HG03045 (cell line): ENCODE measurements around the gene IL5RA.

ENCODE experiments used
- ATAC-seq: cut with Tn5 transposase; IDR thresholded peaks from one replicate; pipeline ENCODE4 v1.9.1; 2021; ENCODE audit warnings: mild to moderate bottlenecking, moderate library complexity; ENCODE audit not compliant: unreplicated experiment

Gene IL5RA

DNA sequence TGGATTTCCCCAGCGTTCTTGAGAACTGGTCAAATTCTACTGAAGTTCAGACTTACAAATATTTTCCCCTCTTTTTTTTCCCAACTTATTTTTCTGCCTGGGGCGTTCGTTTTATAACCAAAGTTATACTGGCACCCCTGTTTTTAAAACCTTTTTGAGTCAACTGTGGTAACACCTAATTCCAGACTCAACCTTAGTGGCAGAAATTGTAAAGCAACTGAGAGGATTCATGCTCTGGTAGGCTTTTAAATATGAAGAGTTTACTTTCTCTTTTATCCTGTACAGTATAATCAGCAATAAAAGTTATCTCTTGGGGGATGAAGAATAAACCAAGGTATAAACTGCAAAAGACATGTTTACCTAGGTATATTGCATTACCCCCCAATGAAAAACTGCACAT lies 2.3 kb downstream of the IL5RA start:
- no peak for ATAC-seq

- ATAC-seq: no peak
Observed at GRCh38 chr3:3107181-3107580, 3.0 kb downstream of the IL5RA start.

- no peak for ATAC-seq
Observed at GRCh38 chr3:3105815-3106214, 4.4 kb downstream of the IL5RA start.

GRCh38 chr3:3105246-3105645 lies 4.9 kb downstream of the IL5RA start:
- ATAC-seq: no peak

DNA sequence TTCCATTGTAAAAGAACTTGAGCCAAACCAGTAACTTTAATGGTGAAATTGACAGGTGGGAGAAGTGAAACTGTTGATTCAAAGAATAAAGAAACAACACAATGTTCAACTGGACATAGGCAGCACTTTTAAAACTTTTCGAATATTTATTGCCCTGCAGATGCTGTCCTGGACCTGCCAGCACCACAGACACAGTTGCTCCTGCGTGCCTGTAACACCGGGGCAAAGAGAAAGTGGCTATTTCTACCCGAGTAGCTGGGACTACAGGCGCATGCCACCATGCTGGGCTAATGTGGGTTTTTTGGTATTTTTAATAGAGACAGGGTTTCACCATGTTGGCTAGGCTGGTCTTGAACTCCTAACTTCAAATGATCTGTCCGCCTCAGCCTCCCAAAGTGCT lies 7.4 kb downstream of the IL5RA start:
- no peak for ATAC-seq

DNA sequence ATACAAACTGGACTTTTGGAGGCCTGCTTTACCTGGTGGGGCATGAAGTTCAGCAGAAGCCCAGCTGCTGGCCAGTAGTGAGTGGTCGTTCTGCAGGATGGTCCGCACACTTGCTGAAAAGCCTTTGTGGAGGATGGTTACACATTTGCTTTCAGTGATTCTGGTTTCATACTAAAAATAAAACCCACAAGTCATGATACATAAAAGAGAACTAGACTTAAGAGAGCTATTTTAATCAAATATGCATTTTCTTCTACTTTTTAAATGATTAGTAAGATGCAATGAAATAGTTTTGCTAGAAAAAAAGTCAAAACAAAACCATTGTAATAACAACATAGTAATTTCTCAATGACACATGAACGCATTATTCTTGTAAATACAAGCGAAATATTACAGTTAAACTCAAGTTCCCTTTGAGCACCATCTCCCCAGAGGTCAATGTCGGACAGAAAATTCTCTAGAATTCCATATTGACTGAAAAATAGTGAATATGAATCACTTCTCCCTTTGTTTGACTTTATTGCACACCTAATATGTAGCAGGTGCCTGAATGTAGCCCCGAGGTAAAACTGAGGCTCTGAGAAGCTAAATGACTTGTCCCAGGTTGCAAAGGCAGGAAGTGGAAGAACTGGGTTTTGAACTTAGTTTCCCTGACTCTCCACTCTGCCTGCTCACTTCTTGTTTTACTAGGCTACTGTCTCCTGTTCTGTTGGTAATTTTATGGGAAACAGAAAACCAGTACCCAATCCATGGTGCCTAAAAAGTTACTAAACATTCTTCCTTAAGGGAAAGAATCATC lies 8.3 kb downstream of the IL5RA start:
- peak; percentile 47 for ATAC-seq

- ATAC-seq: no peak
Observed at GRCh38 chr3:3097958-3098357, 12.2 kb downstream of the IL5RA start.

DNA sequence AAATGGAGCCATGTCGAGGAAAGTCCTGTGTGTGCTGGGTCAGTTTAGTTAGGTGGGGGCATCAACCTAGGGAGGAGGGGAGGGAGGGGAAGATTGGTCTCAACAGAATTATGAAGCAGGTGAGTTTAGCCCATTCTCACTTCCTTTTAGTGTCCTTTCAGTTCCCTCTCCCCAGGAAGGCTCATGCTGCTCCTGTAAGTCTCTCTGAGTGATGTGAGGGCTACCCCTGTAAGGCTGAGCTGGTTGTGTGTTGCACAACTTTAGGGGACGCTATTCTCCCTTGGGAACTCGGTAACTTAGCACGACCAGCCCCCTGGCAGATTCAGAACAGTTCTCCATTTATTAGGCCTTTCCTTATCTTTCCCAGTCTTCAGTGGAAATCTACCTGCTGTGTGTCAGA lies 21.2 kb downstream of the IL5RA start:
- peak; percentile 95 for ATAC-seq

DNA sequence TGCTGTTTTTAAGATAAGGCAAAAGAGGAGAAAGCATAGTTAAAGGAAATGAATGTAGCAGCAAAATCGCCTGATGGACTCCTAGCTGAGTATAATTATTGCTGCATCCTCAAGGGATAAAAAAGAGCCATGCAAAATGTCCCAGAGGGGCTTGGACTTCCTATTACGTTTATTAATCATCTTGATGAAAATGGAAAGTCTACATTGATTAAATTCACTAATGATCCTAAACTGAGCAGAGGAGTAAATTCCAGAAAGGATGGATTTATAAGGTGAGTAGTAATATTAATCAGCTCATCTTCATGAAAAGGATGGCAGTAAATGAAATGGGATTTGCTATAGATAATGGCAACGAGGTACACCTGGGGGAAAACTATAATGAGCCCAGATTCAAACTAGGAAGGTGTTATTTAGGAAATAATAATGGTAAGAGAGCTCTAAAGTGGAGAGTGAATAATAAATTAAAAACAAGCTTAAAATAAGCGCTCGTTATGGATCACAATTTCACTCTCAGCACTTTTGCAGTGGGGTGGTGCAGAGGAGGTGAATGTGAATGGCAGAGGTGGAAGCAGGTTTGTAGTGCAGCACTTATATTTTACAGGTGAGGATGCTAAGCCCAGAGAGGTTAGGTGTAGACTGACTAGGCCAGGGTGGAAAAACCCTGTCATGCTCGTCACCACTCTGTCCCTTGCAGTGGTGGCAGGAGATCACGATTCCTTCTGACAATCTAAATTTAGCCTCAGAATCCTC lies 22.3 kb downstream of the IL5RA start:
- no peak for ATAC-seq

- ATAC-seq: no peak
Observed at GRCh38 chr3:3087279-3087678, 22.9 kb downstream of the IL5RA start.

DNA sequence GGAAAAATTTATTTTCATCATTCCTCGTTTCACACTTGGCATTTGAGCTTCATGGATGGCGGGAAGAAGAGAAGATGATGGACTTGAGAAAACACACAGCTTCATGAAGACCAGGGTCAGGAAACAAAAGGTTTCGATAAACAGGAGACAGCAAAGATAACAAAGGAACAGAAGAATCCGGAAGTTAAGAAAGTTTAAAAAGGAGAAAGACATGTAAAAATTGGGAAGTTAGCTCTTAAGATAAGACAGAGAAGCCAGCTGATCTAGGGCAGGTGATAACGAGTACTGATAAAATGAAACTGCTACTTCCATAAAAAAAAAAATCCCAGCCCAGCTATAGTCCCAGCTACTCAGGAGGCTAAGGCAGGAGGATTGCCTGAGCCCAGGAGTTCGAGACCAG lies 23.9 kb downstream of the IL5RA start:
- no peak for ATAC-seq

GRCh38 chr3:3085782-3086181 lies 24.4 kb downstream of the IL5RA start:
- no peak for ATAC-seq

DNA sequence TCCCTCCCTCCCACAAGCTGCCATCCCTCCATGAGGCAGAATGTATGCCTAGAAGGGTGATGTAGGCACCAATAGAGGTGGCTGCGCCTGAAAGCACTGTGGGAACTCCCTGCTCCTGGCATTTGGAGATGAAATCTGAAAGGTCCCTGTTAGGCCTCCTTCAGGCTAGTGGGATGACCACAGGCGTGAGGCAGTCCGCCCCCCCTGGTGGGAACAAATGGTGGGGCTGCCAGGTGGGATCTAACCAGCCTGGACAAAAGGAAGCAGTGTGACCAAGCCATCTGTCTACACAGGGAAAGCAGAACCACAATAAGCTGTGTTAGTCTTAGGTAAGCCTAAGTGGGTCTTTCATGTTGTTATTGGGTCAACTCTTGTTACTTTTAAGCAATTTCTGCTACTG lies 25.3 kb downstream of the IL5RA start:
- ATAC-seq: no peak

GRCh38 chr3:3082234-3082924 lies 27.8 kb downstream of the IL5RA start:
- peak; percentile 78 for ATAC-seq

GRCh38 chr3:3081381-3082233 lies 28.6 kb downstream of the IL5RA start:
- peak; percentile 48 for ATAC-seq

GRCh38 chr3:3080309-3080708 lies 29.9 kb downstream of the IL5RA start:
- no peak for ATAC-seq

- ATAC-seq: no peak
Observed at GRCh38 chr3:3074551-3075257, 35.5 kb downstream of the IL5RA start.

DNA sequence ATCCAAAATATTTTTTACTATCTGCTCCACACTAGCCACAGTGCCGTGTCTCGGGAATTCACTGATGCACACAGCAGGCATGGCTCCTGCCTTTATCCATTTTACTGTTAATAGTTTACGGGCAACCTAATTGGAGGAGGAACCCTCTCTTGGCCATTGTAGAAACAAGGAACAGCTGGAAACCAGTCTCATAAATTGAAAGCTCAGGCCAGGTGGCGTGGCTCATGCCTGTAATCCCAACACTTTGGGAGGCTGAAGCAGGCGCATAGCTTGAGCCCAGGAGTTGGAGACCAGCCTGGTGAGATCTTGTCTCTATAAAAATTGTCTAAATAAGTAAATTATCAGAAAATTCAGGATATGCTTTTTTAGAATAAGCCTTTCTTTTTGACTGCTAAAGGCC lies 39.0 kb downstream of the IL5RA start:
- no peak for ATAC-seq

- ATAC-seq: no peak
Observed at GRCh38 chr3:3069723-3070122, 40.5 kb downstream of the IL5RA start.

DNA sequence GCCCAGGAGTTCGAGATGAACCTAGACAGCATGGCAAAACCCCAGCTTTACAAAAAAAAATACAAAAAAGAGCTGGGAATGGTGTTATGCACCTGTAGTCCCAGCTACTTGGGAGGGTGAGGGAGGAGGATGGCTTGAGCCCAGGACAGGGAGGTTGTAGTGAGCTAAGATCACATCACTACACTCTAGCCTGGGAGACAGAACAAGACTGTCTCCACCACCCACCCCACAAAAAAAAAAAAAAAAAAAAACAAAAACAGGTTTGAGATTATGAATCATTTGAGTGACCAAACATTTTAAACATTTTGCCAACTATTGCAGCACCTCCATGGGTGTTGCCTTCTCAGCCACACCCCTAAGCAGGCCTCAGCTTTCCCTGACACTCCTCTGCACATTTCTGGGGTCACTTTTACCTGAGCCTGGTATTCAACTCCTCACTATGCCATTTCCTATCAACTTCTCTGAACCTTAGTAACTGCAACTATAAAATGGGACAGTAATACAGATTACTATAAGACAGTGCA lies 41.8 kb downstream of the IL5RA start:
- ATAC-seq: no peak
